Bronchial epithelial cell (primary cell): ENCODE results near the gene LMLN. TPM values are rescaled to one million over a fixed set of nuclear protein-coding genes. Genes with fewer than 3 reads are reported as not detected.

Source experiments
- DNase-seq: peaks from one replicate; pipeline ENCODE4 v3.0.0-alpha.2; 2010; ENCODE audit warnings: low read depth
- FAIRE-seq: peaks from 2 replicates; lab custom pipeline; 2011; peaks lifted over from hg19 to GRCh38; lab: Jason Lieb, UNC
- H3K27me3 ChIP-seq: 2 replicates; pipeline ENCODE4 v1.5.1; 2011; ENCODE audit warnings: low read length; ENCODE audit not compliant: control insufficient read depth, insufficient read depth
- H3K36me3 ChIP-seq: 2 replicates; pipeline ENCODE4 v1.5.1; 2011; ENCODE audit warnings: low read length; ENCODE audit not compliant: control insufficient read depth, insufficient read depth
- H3K4me3 ChIP-seq: 2 replicates; pipeline ENCODE4 v1.5.1; 2011; ENCODE audit warnings: mild to moderate bottlenecking, low read depth, low read length, control low read depth
- total RNA-seq: library from RNA; depleted of rRNA; stranded (reverse); fragments of >200 nt; gene quantifications from 2 replicates; pipeline ENCODE4 v1.2.1, GENCODE V29; 2014
- TF ChIP-seq, protein P1 (sequence below): IDR thresholded peaks from 2 replicates; pipeline ENCODE4 v1.5.1; 2011; ENCODE audit warnings: mild to moderate bottlenecking, moderate library complexity, low read length, control low read depth, inconsistent platforms; ENCODE audit not compliant: insufficient read depth, severe bottlenecking

LMLN gene
- total RNA-seq, 1 donor from 2014 or later = 3.9 TPM

DNA sequence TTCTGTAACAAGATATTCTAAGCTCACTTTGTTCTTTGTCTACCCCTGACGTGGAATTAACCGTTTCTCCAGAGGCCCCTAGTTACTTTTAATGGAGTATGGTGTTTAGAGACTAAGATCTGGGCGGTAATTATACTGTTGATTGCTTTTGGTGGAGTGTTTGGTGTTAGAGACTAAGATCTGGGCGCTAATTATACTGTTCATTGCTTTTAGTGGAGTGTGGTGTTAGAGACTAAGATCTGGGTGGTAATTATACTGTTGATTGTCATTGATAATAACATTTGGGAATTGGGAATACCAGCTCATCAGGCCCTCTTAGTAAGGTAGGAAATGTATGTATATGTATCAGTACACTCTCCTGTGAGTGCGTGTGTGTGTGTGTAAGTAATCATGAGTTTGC is 66.6 kb downstream of the LMLN start:
- DNase-seq (no peak), FAIRE-seq (no peak)
- Histone ChIP-seq H3K36me3 (no peaks in the 10 kb centered on the region), H3K4me3 (no peak overlapping the region), H3K27me3 (no peaks in the 10 kb centered on the region)
- TF ChIP-seq, protein P1, sequence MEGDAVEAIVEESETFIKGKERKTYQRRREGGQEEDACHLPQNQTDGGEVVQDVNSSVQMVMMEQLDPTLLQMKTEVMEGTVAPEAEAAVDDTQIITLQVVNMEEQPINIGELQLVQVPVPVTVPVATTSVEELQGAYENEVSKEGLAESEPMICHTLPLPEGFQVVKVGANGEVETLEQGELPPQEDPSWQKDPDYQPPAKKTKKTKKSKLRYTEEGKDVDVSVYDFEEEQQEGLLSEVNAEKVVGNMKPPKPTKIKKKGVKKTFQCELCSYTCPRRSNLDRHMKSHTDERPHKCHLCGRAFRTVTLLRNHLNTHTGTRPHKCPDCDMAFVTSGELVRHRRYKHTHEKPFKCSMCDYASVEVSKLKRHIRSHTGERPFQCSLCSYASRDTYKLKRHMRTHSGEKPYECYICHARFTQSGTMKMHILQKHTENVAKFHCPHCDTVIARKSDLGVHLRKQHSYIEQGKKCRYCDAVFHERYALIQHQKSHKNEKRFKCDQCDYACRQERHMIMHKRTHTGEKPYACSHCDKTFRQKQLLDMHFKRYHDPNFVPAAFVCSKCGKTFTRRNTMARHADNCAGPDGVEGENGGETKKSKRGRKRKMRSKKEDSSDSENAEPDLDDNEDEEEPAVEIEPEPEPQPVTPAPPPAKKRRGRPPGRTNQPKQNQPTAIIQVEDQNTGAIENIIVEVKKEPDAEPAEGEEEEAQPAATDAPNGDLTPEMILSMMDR = no peak

DNA sequence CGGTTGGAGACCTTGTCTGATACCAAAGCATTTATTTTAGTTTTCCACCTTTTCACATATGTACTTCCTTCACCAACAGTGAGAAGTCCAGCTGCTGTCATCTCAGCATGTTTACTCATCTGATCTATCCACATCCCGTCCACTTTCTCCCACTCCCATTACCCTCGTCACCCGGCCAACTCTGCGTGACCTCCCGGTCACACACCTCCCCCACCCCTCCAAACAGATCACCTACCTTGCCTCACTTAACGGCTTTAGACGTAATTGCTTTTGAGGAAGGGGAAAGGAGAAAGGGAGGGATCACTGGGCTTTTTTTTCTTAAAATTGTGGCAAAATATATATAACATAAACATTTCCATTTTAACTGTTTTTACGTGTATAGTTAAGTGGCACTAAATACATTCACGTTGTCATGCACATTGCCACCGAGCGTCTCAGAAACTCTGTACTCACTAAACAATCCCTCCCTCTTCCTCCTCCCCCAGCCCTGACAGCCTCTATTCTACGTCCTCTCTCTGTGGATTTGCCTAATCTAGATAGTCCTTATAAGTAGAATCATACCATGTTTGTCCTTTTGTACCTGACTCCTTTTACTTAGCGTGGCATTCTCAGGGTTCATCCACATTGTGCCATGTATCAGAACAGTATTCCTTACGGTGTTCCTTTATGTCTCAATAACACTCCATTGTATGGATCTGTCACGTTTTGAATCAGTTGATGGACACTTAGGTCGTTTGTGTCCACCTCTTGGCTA is 67.2 kb downstream of the LMLN start:
- FAIRE-seq = no peak

DNA sequence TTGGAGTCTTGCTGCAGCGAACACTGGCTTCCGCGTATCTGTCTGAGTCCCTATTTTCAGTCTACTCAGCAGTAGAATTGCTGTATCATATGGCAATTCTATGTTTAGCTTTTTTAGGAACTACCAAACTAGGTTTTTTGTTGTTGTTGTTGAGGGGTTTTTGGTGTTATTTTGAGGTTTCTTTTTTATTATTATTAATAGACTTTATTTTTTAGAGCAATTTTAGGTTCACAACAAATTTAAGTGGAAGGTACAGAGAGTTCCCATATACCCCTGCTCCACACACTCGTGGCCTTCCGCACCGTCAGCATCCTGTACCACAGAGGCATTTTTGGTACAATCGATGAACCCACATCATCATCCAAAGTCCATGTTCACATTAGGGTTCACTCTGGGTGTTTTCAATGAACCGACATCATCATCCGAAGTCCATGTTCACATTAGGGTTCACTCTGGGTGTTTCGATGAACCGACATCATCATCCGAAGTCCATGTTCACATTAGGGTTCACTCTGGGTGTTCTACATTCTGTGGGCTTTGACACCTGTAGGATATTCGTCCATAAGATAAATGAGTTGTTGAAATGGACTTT is 67.9 kb downstream of the LMLN start:
- H3K4me3 ChIP-seq = no peak overlapping the region
- H3K36me3 ChIP-seq = no peaks in the 10 kb centered on the region
- TF ChIP-seq, protein P1 = no peak
- DNase-seq = no peak
- FAIRE-seq = no peak
- H3K27me3 ChIP-seq = no peaks in the 10 kb centered on the region

More for the DNA sequence above, 67.2 kb downstream of the LMLN start:
- TF ChIP-seq, protein P1 = no peak
- Histone ChIP-seq H3K36me3 (no peaks in the 10 kb centered on the region), H3K4me3 (no peak overlapping the region), H3K27me3 (no peaks in the 10 kb centered on the region)
- no peak for DNase-seq

DNA sequence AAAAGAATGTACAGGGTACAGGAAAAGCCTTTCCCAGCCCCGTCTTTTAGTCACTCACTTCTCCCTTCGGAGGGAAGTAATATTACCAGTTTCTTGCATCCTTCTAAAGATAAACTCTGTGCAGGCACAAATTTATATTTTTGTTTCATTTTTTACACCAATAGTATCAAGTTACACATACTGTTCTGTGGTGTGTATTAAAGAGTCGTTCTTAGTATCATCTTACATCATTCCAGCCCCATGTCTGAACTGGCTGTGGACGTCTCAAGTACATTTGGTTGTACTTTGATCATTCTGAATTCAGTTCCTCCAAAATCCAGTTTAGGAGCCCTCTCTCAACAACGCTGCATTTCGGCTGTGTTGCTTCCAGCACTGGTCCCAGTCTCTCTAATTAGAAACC is 68.7 kb downstream of the LMLN start:
- no peaks in the 10 kb centered on the region for H3K36me3 ChIP-seq
- no peaks in the 10 kb centered on the region for H3K27me3 ChIP-seq
- TF ChIP-seq, protein P1 = no peak
- DNase-seq (peak; percentile 23), FAIRE-seq (no peak)
- no peak overlapping the region for H3K4me3 ChIP-seq

DNA sequence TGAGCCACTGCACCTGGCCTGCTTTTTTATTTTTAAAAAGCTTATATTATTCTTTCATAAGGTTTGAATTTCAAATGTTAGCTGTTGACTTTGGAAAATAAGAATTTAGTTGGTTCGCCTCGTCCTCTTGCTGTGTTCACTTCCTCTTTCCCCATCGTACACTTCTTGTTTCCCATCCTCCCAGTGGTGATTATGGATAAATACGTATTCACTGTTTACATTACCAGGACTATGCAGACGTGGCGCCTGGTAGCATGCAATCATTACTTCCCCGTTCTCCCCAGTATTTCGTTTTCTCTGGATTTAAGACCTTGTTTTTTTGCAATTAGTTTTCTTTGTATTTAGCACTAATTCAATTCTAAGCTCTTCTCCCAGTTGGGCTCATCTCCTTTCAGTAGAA is 70.1 kb downstream of the LMLN start:
- no peak for FAIRE-seq
- no peaks in the 10 kb centered on the region for H3K36me3 ChIP-seq
- no peaks in the 10 kb centered on the region for H3K27me3 ChIP-seq
- H3K4me3 ChIP-seq = no peak overlapping the region
- TF ChIP-seq, protein P1 = no peak
- DNase-seq = no peak

DNA sequence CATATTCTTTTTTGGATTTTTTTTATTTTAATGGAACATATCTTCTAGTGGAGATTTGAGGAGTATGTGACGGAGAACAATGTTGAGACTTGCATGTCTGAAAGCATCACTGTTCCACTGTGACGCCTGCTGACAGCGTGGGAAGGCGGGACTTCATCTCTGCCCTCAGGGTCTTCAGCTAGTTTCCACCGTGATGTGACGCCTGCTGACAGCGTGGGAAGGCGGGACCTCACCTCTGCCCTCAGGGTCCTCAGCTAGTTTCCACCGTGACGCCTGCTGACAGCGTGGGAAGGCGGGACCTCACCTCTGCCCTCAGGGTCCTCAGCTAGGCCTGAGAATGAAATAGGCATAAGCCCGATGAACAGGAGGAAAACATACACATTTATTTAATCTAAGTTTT is 70.7 kb downstream of the LMLN start:
- no peak for FAIRE-seq
- no peak for DNase-seq
- no peaks in the 10 kb centered on the region for H3K27me3 ChIP-seq
- TF ChIP-seq, protein P1 = no peak
- H3K36me3 ChIP-seq = no peaks in the 10 kb centered on the region
- H3K4me3 ChIP-seq = no peak overlapping the region
